H9 (cell line): Measurements from ENCODE around the gene AGMO. TPM values are rescaled to one million over a fixed set of nuclear protein-coding genes. Genes with fewer than 3 reads are reported as not detected.

Source experiments
- DNase-seq: peaks from one replicate; pipeline ENCODE4 v3.0.0-alpha.2; 2017
- H2AFZ ChIP-seq: one replicate; pipeline ENCODE4 v1.6.1; 2013; ENCODE audit warnings: mild to moderate bottlenecking, low read length, control low read depth, moderate library complexity
- H2AK5ac ChIP-seq: 2 replicates; pipeline ENCODE4 v1.6.1; 2013; ENCODE audit warnings: low read length, control low read depth, mixed read lengths; ENCODE audit not compliant: insufficient read length
- H2BK120ac ChIP-seq: one replicate; pipeline ENCODE4 v1.6.1; 2013; ENCODE audit warnings: low read depth, mild to moderate bottlenecking, low read length, control low read depth, inconsistent platforms; ENCODE audit not compliant: poor library complexity, severe bottlenecking
- H2BK12ac ChIP-seq: 2 replicates; pipeline ENCODE4 v1.6.1; 2013; ENCODE audit warnings: low read length, control low read depth, mixed read lengths, low read depth; ENCODE audit not compliant: insufficient read length
- H2BK15ac ChIP-seq: 2 replicates; pipeline ENCODE4 v1.6.1; 2013; ENCODE audit warnings: low read depth, low read length, control low read depth
- H2BK20ac ChIP-seq: one replicate; pipeline ENCODE4 v1.6.1; 2013; ENCODE audit warnings: low read depth, mild to moderate bottlenecking, low read length, control low read depth, inconsistent platforms; ENCODE audit not compliant: poor library complexity, severe bottlenecking
- H2BK5ac ChIP-seq: 2 replicates; pipeline ENCODE4 v1.6.1; 2013; ENCODE audit warnings: low read length, control low read depth, mixed read lengths; ENCODE audit not compliant: insufficient read length
- H3K14ac ChIP-seq: 2 replicates; pipeline ENCODE4 v1.6.1; 2013; ENCODE audit warnings: low read length, control low read depth; ENCODE audit not compliant: insufficient read depth
- H3K18ac ChIP-seq: 2 replicates; pipeline ENCODE4 v1.6.1; 2013; ENCODE audit warnings: low read depth, mild to moderate bottlenecking, mixed read lengths, low read length, control low read depth; ENCODE audit not compliant: insufficient read length
- H3K23ac ChIP-seq: 2 replicates; pipeline ENCODE4 v1.6.1; 2013; ENCODE audit warnings: low read length, control low read depth, mixed read lengths, low read depth; ENCODE audit not compliant: insufficient read length
- H3K23me2 ChIP-seq: 2 replicates; pipeline ENCODE4 v1.6.1; 2013; ENCODE audit warnings: low read depth, mild to moderate bottlenecking, mixed read lengths, low read length, control low read depth; ENCODE audit not compliant: insufficient read length, poor library complexity, severe bottlenecking
- H3K27ac ChIP-seq: 2 replicates; pipeline ENCODE4 v1.5.1; 2013; ENCODE audit warnings: low read length, control low read depth, mixed read lengths, low read depth; ENCODE audit not compliant: insufficient read length
- H3K27me3 ChIP-seq: 2 replicates; pipeline ENCODE4 v1.6.1; 2013; ENCODE audit warnings: low read length, control low read depth, inconsistent platforms; ENCODE audit not compliant: insufficient read depth
- H3K4ac ChIP-seq: 2 replicates; pipeline ENCODE4 v1.6.1; 2013; ENCODE audit warnings: low read depth, mild to moderate bottlenecking, control low read depth, inconsistent platforms, low read length, moderate library complexity
- H3K4me1 ChIP-seq: 2 replicates; pipeline ENCODE4 v1.6.1; 2013; ENCODE audit warnings: low read length, control low read depth, inconsistent platforms; ENCODE audit not compliant: insufficient read depth
- H3K4me2 ChIP-seq: 2 replicates; pipeline ENCODE4 v1.6.1; 2013; ENCODE audit warnings: low read length, control low read depth, mixed read lengths; ENCODE audit not compliant: insufficient read length, insufficient read depth
- H3K56ac ChIP-seq: 2 replicates; pipeline ENCODE4 v1.6.1; 2013; ENCODE audit warnings: low read depth, mild to moderate bottlenecking, mixed read lengths, low read length, control low read depth; ENCODE audit not compliant: insufficient read length
- H3K79me1 ChIP-seq: 2 replicates; pipeline ENCODE4 v1.6.1; 2013; ENCODE audit warnings: low read depth, mild to moderate bottlenecking, moderate library complexity, low read length, control low read depth, inconsistent platforms; ENCODE audit not compliant: insufficient read depth, poor library complexity, severe bottlenecking
- H3K79me2 ChIP-seq: 2 replicates; pipeline ENCODE4 v1.6.1; 2013; ENCODE audit warnings: low read length, control low read depth, inconsistent platforms; ENCODE audit not compliant: insufficient read depth
- H3K9ac ChIP-seq: 2 replicates; pipeline ENCODE4 v1.6.1; 2013; ENCODE audit warnings: low read length, control low read depth, mixed read lengths; ENCODE audit not compliant: insufficient read length; ENCODE audit errors: extremely low read depth
- H3K9me3 ChIP-seq: one replicate; pipeline ENCODE4 v1.6.1; 2013; ENCODE audit warnings: low read depth, low read length, inconsistent platforms; ENCODE audit not compliant: control insufficient read depth
- H3T11ph ChIP-seq: one replicate; pipeline ENCODE4 v1.6.1; 2013; ENCODE audit warnings: mild to moderate bottlenecking, low read length, control low read depth, inconsistent platforms
- H4K20me1 ChIP-seq: one replicate; pipeline ENCODE4 v1.6.1; 2013; ENCODE audit not compliant: control insufficient read depth, insufficient read length, insufficient read depth
- H4K5ac ChIP-seq: 2 replicates; pipeline ENCODE4 v1.6.1; 2013; ENCODE audit warnings: low read depth, mild to moderate bottlenecking, mixed read lengths, low read length, control low read depth; ENCODE audit not compliant: insufficient read length
- H4K8ac ChIP-seq: replicated peaks from 2 replicates; pipeline ENCODE4 v1.6.1; 2013; ENCODE audit warnings: low read length, control low read depth, mixed read lengths, low read depth; ENCODE audit not compliant: insufficient read length
- H4K91ac ChIP-seq: 2 replicates; pipeline ENCODE4 v1.6.1; 2013; ENCODE audit warnings: low read depth, mild to moderate bottlenecking, moderate library complexity, mixed read lengths, low read length, control low read depth; ENCODE audit not compliant: insufficient read length
- H3K27ac Mint-ChIP-seq, 3 experiments: 2 replicates in 2 of 3; 3 replicates in 1 of 3; pipeline ENCODE4 v1.8.0; 2020 to 2021; ENCODE audit warnings: mixed read lengths in 3 of 3, mild to moderate bottlenecking in 1 of 3, moderate library complexity in 1 of 3
- H3K27me3 Mint-ChIP-seq: 2 replicates; pipeline ENCODE4 v1.8.0; 2021; ENCODE audit warnings: low read depth, mild to moderate bottlenecking, moderate library complexity, mixed read lengths
- H3K36me3 Mint-ChIP-seq, 3 experiments: 2 replicates in 2 of 3; 3 replicates in 1 of 3; pipeline ENCODE4 v1.8.0; 2020 to 2021; ENCODE audit warnings: low read depth in 3 of 3, mixed read lengths in 3 of 3; ENCODE audit not compliant: insufficient read depth in 1 of 3
- H3K4me1 Mint-ChIP-seq, 2 experiments: 2 replicates each; pipeline ENCODE4 v1.8.0; 2020; ENCODE audit warnings: mixed read lengths in 2 of 2
- H3K4me3 Mint-ChIP-seq, 2 experiments: 2 replicates in 1 of 2; 3 replicates in 1 of 2; pipeline ENCODE4 v1.8.0; 2020 to 2021; ENCODE audit warnings: mild to moderate bottlenecking in 2 of 2, mixed read lengths in 2 of 2, moderate library complexity in 1 of 2
- H3K9me3 Mint-ChIP-seq, 2 experiments: 2 replicates in 1 of 2; 3 replicates in 1 of 2; pipeline ENCODE4 v1.8.0; 2020; ENCODE audit warnings: mild to moderate bottlenecking in 2 of 2, mixed read lengths in 2 of 2, moderate library complexity in 1 of 2
- WGBS: extraction: QIAGEN DNeasy Blood & Tissue Kit; methylation state at CpG from one replicate; pipeline ENCODE4 v1.1.7; 2013; ENCODE audit warnings: missing lambda C conversion rate, low lambda C conversion rate, mixed read lengths; ENCODE audit not compliant: insufficient read length; ENCODE audit errors: extremely low coverage; 5-methylcytosine and 5-hydroxymethylcytosine counted together
- total RNA-seq: library from RNA; stranded (reverse); gene quantifications from 2 replicates; pipeline ENCODE4 v1.2.1, GENCODE V29; 2021
- TF ChIP-seq, protein P1 (sequence below): fragments of 200-600 bp; sonication (generic); conservative IDR thresholded peaks from 3 replicates; pipeline ENCODE4 v1.8.0; 2021; ENCODE audit warnings: antibody characterized with exemption, mild to moderate bottlenecking

AGMO gene
- total RNA-seq, 1 experiment from 2014 or later, result 0.70 TPM

DNA sequence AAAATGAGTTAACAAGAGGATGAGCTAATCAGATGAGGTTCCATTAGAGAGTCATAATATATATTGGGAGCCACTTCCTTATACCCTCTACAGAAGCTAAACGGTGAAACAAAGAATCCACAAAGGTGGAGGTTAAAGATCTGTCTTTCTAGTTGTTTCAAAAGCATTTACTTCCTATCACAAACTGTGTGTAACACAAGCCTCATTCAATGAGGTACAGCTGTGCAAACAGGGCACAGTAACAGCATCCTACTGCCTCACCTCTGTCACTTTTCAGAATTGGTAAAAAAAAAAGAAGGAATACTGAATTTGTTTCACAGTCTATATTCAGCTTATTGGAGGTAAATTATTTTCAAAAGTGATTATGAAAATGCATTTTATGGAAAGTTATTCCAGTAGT, 128.7 kb downstream of the AGMO start:
- H3K4me1 Mint-ChIP-seq, result no peaks in the 10 kb centered on the region
- no CpG with 5 or more reads among the region's 1 CpG for whole genome bisulfite sequencing
- H3K9me3 ChIP-seq, result no peaks in the 10 kb centered on the region
- no peak overlapping the region for H3K4ac ChIP-seq
- H2BK120ac ChIP-seq, result no peak overlapping the region
- no peak overlapping the region for H2AFZ ChIP-seq
- no peaks in the 10 kb centered on the region for H3K23me2 ChIP-seq
- peaks cover 0 to 2% of the 10 kb centered on the region in 2 experiments; a peak in 1 of 5 replicates for H3K9me3 Mint-ChIP-seq
- no peak overlapping the region for H3K18ac ChIP-seq
- H2BK15ac ChIP-seq, result no peak overlapping the region
- no peak overlapping the region for H3T11ph ChIP-seq
- no peaks in the 10 kb centered on the region for H3K4me1 ChIP-seq
- H4K20me1 ChIP-seq, result no peaks in the 10 kb centered on the region
- H3K9ac ChIP-seq, result no peak overlapping the region
- no peak overlapping the region for H2BK12ac ChIP-seq
- no peaks in the 10 kb centered on the region for H3K27me3 ChIP-seq
- TF ChIP-seq, protein P1, sequence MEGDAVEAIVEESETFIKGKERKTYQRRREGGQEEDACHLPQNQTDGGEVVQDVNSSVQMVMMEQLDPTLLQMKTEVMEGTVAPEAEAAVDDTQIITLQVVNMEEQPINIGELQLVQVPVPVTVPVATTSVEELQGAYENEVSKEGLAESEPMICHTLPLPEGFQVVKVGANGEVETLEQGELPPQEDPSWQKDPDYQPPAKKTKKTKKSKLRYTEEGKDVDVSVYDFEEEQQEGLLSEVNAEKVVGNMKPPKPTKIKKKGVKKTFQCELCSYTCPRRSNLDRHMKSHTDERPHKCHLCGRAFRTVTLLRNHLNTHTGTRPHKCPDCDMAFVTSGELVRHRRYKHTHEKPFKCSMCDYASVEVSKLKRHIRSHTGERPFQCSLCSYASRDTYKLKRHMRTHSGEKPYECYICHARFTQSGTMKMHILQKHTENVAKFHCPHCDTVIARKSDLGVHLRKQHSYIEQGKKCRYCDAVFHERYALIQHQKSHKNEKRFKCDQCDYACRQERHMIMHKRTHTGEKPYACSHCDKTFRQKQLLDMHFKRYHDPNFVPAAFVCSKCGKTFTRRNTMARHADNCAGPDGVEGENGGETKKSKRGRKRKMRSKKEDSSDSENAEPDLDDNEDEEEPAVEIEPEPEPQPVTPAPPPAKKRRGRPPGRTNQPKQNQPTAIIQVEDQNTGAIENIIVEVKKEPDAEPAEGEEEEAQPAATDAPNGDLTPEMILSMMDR, result no peak
- H3K4me3 Mint-ChIP-seq, result no peak overlapping the region
- no peaks in the 10 kb centered on the region for H3K27me3 Mint-ChIP-seq
- no peak overlapping the region for H2AK5ac ChIP-seq
- H3K27ac Mint-ChIP-seq, result no peak overlapping the region
- no peaks in the 10 kb centered on the region for H3K79me2 ChIP-seq
- no peak overlapping the region for H4K8ac ChIP-seq
- H3K79me1 ChIP-seq, result no peaks in the 10 kb centered on the region
- DNase-seq, result no peak
- H3K36me3 Mint-ChIP-seq, result no peaks in the 10 kb centered on the region
- no peak overlapping the region for H3K14ac ChIP-seq
- no peak overlapping the region for H3K27ac ChIP-seq
- no peak overlapping the region for H4K5ac ChIP-seq
- H3K4me2 ChIP-seq, result no peak overlapping the region
- no peak overlapping the region for H2BK5ac ChIP-seq
- H3K23ac ChIP-seq, result no peak overlapping the region
- no peak overlapping the region for H4K91ac ChIP-seq
- H3K56ac ChIP-seq, result no peak overlapping the region
- H2BK20ac ChIP-seq, result no peak overlapping the region
